Measurements from ENCODE around the gene GPRC5D.

GPRC5D gene

DNA sequence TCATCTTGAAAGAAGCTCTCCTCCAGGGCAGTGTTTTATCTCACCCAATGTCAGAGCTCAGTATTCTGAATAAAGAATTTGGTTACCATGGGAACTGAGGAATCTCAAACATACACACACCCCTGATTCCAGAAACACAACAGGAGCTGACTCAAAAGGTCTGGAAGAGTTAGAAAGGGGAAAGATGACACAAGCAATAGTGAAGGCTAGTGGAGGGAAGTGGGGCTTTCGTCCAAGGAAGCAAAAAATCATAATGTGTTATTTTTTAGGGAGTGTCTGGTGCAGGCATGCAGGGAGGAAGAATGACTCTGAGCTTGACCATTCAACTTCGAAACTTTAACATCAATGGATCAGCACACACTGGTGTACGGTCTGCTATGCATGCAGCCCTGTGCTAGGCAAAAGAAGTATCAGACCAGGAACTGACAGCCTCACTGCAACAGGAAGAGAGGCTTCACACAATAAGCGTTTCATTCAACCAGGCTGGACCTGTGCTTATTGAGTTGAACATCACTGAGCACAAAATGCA lies 27.8 kb upstream of the GPRC5D start:
- no peak overlapping the region for H3K4me3 ChIP-seq (ENCODE audit: low read depth, low read length)

DNA sequence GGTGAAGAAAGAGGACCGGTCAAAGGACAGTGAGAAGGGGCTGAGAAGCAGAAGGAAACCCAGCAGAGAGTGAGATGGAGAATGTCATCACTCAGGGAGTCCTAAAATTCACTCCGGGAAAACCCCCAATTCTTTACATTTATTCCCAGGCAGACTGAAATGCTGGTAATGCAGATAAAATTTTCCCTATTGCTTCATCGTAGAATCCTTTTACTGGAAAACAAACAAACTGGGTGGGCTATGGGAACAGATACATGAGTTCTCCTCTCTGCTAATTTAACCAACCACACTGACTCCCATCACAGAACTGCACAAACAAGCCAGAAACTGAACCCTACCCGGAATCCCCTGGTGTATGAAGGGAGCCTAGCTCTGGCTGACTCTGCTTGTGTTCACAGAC lies 27.2 kb upstream of the GPRC5D start:
- H3K4me3 ChIP-seq (ENCODE audit: low read depth, low read length), result no peak overlapping the region

DNA sequence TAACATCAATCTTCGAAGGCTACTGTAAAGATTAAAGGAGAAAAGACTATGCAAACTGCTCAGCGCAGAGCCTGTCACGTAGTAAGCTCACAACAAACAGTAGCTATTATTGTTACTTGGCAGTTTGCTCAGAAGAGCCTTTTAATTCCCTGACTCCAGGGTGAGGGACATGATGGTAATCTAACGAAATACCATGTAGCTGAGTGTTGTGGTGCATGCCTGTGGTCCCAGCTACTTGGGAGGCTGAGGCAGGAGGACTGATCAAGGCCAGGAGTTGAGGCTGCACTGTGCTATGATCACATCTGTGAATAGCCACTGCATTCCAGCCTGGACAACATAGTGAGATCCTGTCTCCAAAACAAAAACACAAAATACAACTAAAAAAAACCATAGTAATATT lies 25.3 kb upstream of the GPRC5D start:
- no peak overlapping the region for H3K4me3 ChIP-seq (ENCODE audit: low read depth, low read length)

DNA sequence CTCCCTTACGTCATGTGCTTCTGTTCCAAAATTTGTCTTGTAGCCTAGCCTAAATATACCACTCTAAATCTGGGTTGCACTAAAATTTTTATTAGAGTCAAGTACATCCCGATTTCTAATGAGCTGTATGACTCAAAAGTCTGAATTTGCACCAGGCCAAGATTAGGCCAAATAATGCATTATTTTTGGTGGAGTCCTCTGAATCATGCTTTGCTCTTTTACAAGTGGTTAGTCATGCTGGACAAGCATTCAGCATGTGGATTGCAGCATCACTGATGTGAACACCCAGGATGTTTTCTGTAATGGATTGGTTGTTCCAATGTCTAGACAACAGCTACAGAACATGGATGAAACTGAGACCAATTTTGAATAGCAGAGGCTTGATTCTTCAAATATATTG lies 24.4 kb upstream of the GPRC5D start:
- H3K4me3 ChIP-seq (ENCODE audit: low read depth, low read length), result no peak overlapping the region

DNA sequence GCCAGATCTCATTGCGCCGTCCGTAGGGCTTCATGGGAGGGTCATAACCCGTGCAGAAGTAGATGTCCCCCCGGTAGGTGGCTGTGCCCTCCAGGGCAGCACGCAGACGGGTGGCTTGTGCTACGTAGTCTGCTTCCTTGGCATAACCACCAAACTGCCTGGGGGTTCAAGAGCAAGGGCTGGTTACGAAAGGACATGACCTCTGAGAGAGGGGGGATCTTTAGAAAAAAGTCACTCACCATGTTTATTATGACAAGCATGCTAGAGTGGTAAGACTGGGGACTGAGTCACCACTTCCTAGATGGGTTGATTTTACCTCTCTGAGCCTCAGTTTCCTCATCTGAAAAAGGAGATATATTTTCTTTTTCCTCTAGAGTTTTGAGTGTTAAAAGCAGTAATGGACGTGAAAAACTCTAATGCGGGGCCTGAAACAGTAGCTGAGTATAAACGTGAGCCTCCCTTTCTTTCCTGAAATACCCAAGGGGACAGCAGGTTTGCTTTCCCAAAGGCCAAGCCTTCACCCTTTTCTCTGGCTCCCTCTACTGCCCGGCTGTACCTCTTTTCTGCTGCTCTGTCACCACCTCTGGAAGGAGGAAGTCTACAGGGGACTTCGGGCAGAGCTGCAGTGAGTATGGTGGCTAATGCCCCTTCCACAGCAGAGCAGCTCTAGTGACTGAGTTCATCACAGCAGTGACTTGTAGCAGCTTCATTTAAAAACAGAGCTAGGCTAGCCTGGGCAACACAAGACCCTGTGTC lies 23.5 kb upstream of the GPRC5D start:
- no peak overlapping the region for H3K4me3 ChIP-seq (ENCODE audit: low read depth, low read length)

DNA sequence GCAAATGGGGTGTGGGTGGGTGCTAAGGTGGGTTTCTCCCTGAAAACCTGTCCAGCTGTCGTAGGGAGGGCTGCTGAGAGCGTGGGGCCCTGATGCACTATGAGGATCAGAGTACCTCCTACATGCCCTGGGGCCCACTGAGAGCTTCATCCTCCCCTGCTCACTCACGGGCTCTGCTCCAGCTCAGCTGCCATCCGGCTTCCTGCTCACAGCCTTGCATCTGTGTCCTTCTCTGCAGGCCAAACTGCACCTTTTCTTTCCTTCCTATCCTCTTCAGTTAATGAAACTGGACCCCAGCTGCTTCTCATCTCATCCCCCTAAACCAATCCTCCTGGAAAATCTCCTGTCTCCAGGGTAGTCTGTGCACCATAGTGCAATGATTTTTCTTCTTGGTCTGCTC lies 22.2 kb upstream of the GPRC5D start:
- H3K4me3 ChIP-seq (ENCODE audit: low read depth, low read length), result no peak overlapping the region

DNA sequence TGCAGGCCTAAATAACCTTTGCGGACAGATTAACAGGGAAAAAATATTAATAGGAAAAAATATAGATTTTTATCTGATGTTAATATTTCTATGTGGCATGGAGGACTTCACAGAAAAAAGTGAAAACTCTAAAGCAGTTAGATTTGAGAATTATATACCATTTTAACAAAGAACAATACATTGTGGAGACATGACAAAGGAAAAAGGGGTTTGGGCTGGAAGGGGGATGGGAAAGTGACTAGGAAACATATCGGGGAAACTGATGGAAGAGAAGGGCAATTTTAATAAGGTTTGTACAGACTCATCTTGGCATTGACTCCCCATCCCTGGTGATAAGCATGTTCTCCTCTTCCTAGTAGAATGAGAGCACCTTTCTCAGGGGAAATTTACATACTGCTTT lies 21.0 kb upstream of the GPRC5D start:
- no peak overlapping the region for H3K4me3 ChIP-seq (ENCODE audit: low read depth, low read length)

DNA sequence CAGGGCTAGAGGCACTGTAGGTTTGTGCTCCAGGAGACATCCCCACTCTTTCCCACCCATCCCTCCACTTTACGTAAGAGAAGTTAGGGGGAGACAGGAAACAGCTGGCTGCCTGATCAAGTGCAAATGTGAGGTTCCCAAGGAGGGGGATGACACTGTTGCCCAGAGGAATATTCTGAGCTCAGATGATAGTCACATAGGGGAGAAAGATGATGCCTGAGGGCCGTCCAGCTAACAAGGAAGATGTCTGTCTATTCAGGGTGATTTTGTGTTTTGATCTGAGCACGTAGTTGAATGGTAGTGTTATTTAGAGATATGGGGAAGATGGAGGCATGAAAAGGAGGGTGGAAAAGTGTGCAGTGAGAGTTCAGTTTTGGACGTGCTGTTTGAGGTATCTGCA lies 13.9 kb upstream of the GPRC5D start:
- no peak overlapping the region for H3K4me3 ChIP-seq (ENCODE audit: low read depth, low read length)

DNA sequence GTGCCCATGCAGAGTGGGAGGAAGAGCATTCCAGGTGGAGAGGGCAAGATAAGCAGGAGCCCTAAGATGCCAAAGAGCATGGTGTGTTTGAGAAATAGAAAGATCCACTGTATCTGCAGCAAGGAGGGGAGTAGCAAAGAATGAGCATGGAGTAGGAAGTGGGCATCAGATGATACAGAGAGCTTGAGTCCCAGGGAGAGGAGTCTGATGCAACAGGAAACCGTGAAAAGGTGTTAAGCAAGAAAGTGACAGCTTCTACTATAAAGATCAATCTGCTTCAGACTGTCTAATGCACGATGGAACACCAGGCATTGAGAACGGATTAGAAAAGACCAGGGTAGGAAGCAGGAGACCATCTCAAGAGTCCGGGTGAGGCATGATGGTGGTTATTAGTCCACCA lies 12.3 kb upstream of the GPRC5D start:
- no peak overlapping the region for H3K4me3 ChIP-seq (ENCODE audit: low read depth, low read length)

DNA sequence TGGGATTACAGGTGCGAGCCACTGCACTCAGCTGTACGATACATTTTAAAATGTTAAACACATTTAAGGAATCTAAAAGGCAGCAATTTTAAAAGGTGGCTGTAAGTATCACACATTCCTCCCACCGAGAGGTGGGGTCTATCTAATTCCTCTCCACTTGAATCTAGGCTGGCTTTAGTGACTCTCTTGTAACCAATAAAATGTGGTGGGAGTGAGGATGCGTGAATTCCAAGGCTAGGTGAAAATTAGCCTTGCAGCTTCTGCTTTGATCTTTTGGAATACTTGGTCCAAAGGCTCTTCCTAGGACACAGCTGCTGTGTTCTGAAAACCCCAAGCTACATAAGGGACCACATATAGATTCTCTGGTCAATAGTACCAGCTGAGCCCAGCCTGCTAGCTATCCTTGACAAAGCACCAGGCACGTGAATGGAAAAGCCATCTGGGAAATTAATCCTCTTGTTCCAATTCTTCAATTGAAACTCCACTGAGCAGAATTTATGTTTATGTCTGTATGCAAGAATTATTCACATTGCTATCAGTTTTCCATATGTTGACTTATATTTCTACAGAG lies 8.8 kb upstream of the GPRC5D start:
- no peak overlapping the region for H3K4me3 ChIP-seq (ENCODE audit: low read depth, low read length)

DNA sequence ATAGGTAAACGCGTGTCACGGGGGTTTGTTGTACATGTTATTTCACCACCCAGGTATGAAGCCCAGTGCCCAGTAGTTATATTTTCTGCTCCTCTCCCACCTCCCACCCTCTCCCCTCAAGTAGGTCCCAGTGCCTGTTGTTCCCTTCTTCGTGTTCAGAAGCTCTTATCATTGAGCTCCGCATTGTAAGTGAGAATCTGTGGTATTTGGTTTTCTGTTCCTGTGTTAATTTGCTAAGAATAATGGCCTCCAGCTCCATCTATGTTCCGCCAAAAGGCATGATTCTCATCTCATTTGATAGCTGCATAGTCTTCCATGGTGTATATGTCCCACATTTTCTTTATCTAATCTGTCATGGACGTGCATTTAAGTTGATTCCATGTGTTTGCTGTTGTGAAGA lies 6.9 kb upstream of the GPRC5D start:
- no peak overlapping the region for H3K4me3 ChIP-seq (ENCODE audit: low read depth, low read length)

DNA sequence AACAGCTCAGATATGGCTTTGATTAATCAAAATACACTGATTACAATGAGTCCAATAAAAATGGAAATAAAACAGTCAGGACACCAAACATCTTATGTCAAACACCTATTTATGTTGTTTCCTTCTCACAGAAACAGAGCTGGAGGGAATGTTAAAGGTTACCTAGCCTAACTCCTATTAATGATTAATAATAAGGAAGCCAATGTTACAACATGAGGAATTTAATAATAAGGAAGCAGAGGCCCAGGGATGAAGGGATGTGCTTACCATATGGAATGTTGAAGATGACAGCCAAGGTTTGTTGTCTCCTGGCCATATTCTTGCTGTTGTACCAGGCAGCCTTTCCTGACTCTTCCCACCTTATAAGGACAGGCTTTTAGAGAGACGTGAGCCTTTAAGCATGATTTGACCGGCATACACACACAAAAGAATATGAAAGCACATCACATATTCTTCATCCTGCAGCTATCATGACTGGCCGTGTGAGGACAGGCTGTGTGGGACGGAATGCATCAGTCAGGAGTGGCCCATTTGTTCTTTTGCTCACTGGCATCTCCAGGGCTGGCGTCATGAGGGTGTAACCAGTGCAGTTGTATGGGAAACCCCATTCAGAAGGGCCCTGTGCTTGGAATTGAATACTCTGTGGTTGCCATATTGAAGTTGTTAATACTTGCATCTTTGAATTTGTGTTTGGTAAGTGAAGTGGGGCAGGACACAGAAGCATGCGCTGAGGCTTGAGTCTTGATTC lies 3.1 kb upstream of the GPRC5D start:
- H3K4me3 ChIP-seq (ENCODE audit: low read depth, low read length), result no peak overlapping the region

DNA sequence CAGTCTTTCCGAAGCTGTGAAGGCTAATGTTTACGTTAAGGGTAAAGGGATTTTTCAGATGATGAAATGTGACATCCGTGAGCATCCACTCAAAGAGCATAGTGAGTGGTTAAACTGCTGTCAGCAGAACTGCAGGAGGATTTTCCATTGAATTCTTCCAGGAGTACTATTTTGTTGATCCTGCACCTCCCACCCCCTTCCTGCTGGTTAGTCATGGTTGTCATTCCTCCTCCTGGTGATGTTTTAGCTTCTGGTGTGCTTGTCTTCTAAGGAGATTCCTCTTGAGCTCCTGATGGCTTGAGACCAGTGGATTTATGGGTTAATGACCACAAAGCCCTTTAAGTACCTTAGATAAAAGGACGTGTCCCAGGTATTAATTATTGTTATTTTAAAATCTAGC lies 2.4 kb upstream of the GPRC5D start:
- H3K4me3 ChIP-seq (ENCODE audit: low read depth, low read length), result no peak overlapping the region

DNA sequence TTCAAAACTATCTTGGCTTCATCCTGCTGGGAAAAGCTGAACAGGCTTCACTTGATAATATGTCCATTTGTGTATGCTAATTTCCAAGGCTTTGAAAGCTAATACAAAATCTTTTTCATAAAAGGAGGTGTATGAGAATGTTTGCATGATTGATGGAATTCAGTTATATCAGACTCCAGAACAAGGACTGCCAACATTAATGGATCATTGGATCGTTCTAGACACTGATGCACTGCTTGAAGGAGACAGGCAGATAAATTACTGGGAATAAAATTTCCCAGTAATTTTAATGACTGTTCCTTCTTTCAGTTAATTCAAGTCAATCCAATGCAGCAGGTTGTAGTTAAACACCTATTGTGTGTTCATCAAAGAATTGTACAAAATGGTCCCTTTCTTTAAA lies 466 bp downstream of the GPRC5D start:
- no peak overlapping the region for H3K4me3 ChIP-seq (ENCODE audit: low read depth, low read length)

DNA sequence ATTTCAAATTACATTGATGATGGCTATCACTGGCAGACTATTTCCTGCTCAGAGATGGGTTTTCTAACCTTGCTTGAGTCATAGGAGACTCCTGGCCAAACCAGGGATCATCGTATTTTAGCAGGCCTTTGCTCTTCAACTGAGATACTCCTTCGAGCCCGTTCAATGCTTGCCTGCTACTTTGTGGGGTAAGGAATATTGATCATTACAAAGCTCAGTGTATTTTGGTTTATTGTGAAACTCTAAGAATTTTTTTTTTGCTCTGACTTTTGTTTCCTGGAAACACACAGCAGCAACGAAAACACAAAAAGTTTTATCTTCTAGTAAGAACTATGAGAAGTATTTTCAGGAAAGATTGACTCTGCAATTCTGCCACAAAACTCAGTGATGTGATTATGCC lies 4.1 kb downstream of the GPRC5D start:
- H3K4me3 ChIP-seq (ENCODE audit: low read depth, low read length), result no peak overlapping the region

DNA sequence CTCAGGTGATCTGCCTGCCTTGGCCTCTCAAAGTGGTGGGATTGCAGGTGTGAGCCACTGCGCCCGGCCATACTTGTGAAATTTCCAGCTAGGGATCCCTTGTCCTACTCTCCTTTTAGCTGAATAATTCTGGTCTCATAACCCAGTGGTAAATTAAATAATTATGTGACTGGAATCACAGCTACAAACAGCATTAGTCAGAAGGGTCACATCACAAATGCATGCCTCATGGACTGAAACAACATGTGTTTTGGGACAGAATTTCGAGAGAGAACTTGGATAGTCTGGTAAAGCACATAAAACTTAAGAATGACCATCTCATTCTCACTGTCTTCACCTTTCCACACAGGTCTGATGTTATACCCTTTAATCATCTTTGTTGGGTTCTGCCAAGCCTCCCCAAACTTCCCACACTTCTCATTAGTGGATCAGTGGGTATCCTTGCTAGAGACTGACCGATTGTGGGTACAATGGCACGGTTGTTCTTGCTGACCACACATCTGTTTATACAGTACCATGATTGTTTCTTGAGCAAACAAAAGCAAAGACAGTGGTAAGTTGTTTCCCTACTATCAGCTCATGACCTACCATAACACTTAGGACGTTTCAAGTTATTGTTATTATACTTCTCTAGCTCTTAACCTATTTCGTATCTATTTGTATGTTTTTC lies 5.1 kb downstream of the GPRC5D start:
- no peak overlapping the region for H3K4me3 ChIP-seq (ENCODE audit: low read depth, low read length)

DNA sequence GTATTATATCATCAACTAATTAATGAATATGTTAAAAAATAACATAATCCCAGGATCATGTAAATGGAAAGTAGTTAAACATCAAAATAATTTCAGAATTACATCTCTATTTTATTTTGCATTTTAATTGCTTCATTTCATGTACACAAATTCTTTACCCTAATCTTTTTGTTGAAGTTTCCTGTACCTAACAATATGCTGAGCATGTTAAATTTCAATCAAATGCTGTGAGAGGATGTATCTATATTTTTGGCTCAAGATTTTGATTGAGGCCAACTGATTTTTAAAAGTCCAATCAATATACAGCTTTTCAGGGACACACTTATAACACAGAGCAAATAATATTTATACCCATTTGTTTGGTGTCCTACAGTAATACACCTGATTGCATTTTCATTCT lies 6.4 kb downstream of the GPRC5D start:
- H3K4me3 ChIP-seq (ENCODE audit: low read depth, low read length), result no peak overlapping the region

DNA sequence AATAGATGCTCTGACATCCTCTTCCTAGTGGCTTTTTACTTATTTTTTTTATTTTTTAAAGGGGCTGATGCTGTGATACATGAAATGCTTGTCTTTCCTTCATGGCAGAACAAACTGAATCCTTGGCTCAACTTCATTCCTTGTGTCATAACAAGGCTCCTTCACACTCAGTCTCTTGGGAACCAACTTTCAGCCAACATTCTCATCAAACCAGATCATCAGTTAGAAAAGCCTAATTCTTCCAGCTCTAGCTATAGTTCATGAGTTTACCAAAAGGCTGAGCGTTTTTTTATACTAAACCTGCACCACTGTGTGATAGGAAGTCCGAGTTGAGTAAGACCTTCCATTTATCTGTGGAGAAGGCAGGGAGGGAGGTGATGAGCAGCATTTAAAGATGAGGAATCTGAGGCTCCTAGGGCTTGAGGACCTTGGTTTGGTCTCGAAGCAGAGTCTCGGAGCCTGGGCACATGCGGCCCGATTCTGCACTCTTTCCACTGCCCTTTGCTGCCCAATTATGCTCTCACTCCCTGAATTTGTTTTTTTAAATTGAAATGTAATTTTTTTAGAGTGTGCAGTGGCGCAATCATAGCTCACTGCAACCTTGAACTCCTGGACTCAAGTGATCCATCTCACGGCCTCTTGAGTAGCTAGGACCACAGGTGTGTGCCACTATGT lies 8.2 kb downstream of the GPRC5D start:
- no peak overlapping the region for H3K4me3 ChIP-seq (ENCODE audit: low read depth, low read length)

DNA sequence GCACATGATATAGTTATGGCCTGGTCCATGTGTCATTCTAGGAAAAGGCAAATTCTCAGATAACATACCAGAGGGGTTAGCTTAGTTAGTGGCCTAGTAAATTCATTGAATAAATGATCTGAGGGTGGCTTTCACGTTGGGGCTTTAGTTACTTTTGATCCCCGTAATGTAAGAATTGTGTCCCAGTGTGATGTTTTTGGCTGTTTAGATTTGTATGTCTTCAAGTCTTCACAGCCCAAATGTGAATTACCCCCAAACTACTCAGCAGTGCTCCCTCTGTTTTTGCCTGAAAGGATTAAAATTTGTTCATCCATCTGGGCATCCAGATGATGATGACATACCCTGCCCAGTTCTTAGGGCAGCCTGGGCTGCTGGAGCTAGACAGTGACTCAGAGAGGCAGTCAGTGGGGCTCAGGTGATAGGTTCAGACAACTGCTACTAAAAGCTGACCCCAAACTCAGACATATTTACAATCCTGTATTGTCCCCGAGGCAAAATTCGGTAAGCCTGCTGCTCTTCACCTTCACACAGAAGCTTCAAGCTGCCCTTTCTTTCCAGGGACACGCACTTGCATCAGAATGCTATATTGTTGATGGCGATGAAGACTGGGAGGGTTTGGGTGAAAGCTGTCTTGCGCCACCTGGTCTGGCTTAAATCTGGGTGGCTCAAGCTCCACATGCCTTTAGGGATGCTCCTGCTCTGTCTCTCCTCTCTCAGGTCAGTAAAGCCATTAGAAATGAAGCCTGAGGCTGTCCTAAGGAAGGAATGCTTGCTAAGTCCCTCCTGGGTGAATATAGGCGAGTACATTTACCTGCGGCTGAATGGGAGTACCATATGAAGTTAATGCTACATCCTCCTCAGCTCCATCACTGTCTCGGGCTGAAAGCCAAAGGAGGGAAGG lies 10.3 kb downstream of the GPRC5D start:
- H3K4me3 ChIP-seq (ENCODE audit: low read depth, low read length), result no peak overlapping the region

DNA sequence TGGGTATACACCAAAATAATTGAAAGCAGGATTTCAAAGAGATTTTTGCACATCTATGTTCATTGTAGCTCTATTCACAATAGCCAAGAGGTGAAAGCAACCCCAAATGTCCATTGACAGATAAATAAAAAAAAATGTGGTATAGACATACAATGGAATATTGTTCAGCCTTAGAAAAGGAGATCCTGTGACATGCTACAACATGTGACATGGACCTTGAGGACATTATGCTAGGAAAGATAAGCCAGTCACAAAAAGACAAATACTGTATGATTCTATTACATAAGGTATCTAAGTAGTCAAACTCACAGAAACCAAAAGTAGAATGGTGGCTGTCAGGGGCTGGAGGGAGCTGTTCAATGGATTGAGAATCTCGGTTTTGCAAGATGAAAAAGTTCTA lies 12.1 kb downstream of the GPRC5D start:
- H3K4me3 ChIP-seq (ENCODE audit: low read depth, low read length), result no peak overlapping the region

Data from iPS-11a (cell line).